Rectal smooth muscle tissue (tissue), 1 donor: ENCODE data around the gene CAPN7.
"Not testable (repeated sequence)": the region's sequence is repeated elsewhere in the genome, so short reads cannot be mapped to it uniquely, and the experiment has no call there.

Source experiments
- H3K27ac ChIP-seq: one replicate; pipeline ENCODE4 v1.7.0; 2013; ENCODE audit warnings: low read depth, low read length, inconsistent platforms
- H3K27me3 ChIP-seq: one replicate; pipeline ENCODE4 v1.7.0; 2013; ENCODE audit warnings: low read length; ENCODE audit not compliant: control insufficient read depth, insufficient read depth
- H3K36me3 ChIP-seq: one replicate; pipeline ENCODE4 v1.7.0; 2013; ENCODE audit warnings: low read length; ENCODE audit not compliant: control insufficient read depth, insufficient read depth
- H3K4me1 ChIP-seq: one replicate; pipeline ENCODE4 v1.7.0; 2013; ENCODE audit warnings: low read length; ENCODE audit not compliant: control insufficient read depth, insufficient read depth
- H3K4me3 ChIP-seq: one replicate; pipeline ENCODE4 v1.7.0; 2013; ENCODE audit warnings: low read length
- H3K9ac ChIP-seq: one replicate; pipeline ENCODE4 v1.7.0; 2013; ENCODE audit warnings: low read length

CAPN7 gene

GRCh38 chr3:15205934-15206661 lies at the start of gene CAPN7:
CAPN7 (plus strand) TSS chr3:15206246; CDS start chr3:15206496, 250 bp downstream.
- peak within 1 kb of the TSS; percentile 97 for H3K4me3 ChIP-seq
- H3K4me1 ChIP-seq = peaks cover 14% of the 10 kb centered on the region
- H3K9ac ChIP-seq = peak within 1 kb of the TSS; percentile 88
- peak within 1 kb of the TSS; percentile 98 for H3K27ac ChIP-seq
- no peaks in the 10 kb centered on the region for H3K27me3 ChIP-seq
- H3K36me3 ChIP-seq = no peaks in the 10 kb centered on the region

GRCh38 chr3:15157441-15157840 lies 48.6 kb upstream of the CAPN7 start:
- Histone ChIP-seq H3K9ac (no peak overlapping the region), H3K27me3 (no peaks in the 10 kb centered on the region), H3K4me1 (no peaks in the 10 kb centered on the region), H3K4me3 (no peak overlapping the region), H3K27ac (no peak overlapping the region), H3K36me3 (no peaks in the 10 kb centered on the region)

- no peaks in the 10 kb centered on the region for H3K27me3 ChIP-seq
- no peaks in the 10 kb centered on the region for H3K4me1 ChIP-seq
- H3K36me3 ChIP-seq = no peaks in the 10 kb centered on the region
- no peak overlapping the region for H3K4me3 ChIP-seq
- H3K27ac ChIP-seq = no peak overlapping the region
- no peak overlapping the region for H3K9ac ChIP-seq
Observed at GRCh38 chr3:15159501-15160136, 46.4 kb upstream of the CAPN7 start.

DNA sequence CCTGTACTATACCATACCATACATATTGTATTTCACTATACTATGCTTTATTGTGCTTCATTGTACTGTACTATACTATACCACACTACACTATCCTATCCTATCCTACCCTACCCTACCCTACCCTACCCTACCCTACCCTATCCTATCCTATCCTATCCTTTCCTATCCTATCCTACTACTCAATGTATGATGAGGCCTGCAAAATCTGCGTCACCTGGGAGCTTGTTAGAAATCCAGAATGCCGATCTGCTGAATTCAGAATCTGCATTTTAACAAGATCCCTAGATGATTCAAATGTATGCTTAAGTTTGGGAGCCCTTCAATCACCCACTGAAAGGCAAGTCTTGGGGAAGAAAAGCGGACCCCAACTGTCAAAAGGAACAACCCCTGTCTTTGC lies 45.4 kb upstream of the CAPN7 start:
- no peaks in the 10 kb centered on the region for H3K27me3 ChIP-seq
- H3K4me1 ChIP-seq = no peaks in the 10 kb centered on the region
- H3K9ac ChIP-seq = no peak overlapping the region
- H3K36me3 ChIP-seq = no peaks in the 10 kb centered on the region
- H3K4me3 ChIP-seq = no peak overlapping the region
- H3K27ac ChIP-seq = no peak overlapping the region

- H3K9ac ChIP-seq = no peak overlapping the region
- no peak overlapping the region for H3K4me3 ChIP-seq
- H3K27ac ChIP-seq = no peak overlapping the region
- no peaks in the 10 kb centered on the region for H3K4me1 ChIP-seq
- H3K27me3 ChIP-seq = no peaks in the 10 kb centered on the region
- H3K36me3 ChIP-seq = no peaks in the 10 kb centered on the region
Observed at GRCh38 chr3:15161133-15161532, 44.9 kb upstream of the CAPN7 start.

DNA sequence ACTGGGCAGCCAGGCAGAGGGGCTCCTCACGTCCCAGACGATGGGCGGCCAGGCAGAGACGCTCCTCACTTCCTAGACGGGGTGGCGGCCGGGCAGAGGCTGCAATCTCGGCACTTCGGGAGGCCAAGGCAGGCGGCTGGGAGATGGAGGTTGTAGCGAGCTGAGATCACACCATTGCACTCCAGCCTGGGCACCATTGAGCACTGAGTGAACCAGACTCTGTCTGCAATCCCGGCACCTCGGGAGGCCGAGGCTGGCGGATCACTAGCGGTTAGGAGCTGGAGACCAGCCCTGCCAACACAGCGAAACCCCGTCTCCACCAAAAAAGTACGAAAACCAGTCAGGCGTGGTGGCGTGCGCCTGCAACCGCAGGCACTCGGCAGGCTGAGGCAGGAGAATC lies 42.4 kb upstream of the CAPN7 start:
- not testable (repeated sequence) for H3K36me3 ChIP-seq, H3K9ac ChIP-seq, H3K4me3 ChIP-seq, H3K27me3 ChIP-seq, H3K27ac ChIP-seq, H3K4me1 ChIP-seq

DNA sequence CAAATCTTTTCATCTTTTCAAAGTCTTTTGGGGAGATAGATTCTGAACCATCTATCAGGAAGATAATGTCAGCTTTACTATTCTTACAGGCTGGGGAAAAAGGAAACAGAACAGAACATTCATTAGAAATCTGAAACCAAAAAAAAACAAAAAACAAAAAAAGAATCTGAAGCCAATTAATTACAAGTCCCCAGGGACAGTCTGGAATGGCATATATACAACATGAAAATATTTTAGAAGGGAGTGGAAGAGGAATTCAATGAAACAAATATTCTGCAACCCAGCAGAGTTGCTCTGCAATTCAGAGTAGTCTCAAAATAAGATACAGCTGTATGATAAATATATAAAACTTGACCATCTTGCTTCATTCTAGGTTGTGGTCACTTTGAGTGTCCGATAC lies 41.7 kb upstream of the CAPN7 start:
- Histone ChIP-seq H3K4me3 (no peak overlapping the region), H3K4me1 (no peaks in the 10 kb centered on the region), H3K9ac (no peak overlapping the region), H3K27me3 (no peaks in the 10 kb centered on the region), H3K36me3 (no peaks in the 10 kb centered on the region), H3K27ac (no peak overlapping the region)

DNA sequence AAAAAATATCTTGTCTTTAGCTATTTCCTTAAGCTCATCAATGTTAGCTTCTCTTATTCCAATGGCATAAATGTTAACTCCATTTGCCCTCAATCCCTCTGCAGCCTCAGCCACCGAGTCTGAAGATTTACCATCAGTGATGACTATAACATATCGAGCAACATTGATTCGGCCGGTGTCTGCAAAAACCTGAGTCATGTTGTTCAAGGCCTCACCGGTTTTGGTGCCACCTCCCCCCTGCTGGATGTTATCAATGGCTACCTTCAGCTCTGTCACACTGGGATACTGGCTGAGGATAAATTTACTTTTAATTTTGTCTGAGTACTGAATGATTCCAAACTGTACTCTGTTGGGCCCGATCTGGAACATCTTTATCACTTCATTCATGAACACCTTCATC lies 41.0 kb upstream of the CAPN7 start:
- Histone ChIP-seq H3K4me1 (no peaks in the 10 kb centered on the region), H3K27ac (no peak overlapping the region), H3K27me3 (no peaks in the 10 kb centered on the region), H3K9ac (no peak overlapping the region), H3K36me3 (no peaks in the 10 kb centered on the region), H3K4me3 (no peak overlapping the region)

DNA sequence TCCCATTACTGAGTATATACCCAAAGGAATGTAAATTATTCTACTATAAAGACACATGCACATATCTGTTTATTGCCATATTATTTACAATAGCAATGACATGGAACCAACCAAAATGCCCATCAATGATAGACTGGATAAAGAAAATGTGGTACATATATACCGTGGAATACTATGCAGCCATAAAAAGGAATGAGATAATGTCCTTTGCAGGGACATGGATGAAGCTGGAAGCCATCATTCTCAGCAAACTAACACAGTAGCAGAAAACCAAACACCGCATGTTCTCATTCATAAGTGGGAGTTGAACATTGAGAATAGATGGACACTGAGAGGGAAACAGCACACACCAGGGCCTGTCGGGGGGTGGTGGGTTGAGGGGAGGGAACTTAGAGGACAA lies 39.7 kb upstream of the CAPN7 start:
- H3K36me3 ChIP-seq, H3K27me3 ChIP-seq, H3K4me3 ChIP-seq, H3K27ac ChIP-seq, H3K9ac ChIP-seq, H3K4me1 ChIP-seq: not testable (repeated sequence)

GRCh38 chr3:15171096-15171495 lies 35.0 kb upstream of the CAPN7 start:
- no peak overlapping the region for H3K27ac ChIP-seq

DNA sequence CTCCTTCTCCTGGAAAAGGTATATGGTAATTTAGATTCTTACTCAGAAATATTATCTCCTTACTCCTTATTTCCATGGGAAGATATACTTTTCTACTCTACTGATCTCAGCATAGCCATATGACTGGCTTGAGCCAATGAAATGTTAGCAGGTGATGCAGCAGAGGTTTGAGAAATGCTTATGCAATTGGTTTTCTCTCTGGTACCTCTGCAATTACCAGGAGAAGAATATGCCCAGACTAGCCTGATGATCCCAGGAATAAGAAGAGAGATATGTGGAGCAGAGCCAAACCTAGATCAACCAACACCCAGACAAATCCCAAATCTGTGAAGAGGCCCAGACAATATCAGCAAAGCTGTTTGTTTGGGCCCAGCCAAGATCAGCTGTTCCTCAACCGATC lies 33.2 kb upstream of the CAPN7 start:
- H3K27me3 ChIP-seq = no peaks in the 10 kb centered on the region
- H3K27ac ChIP-seq = no peak overlapping the region
- H3K9ac ChIP-seq = no peak overlapping the region
- H3K36me3 ChIP-seq = no peaks in the 10 kb centered on the region
- no peaks in the 10 kb centered on the region for H3K4me1 ChIP-seq
- H3K4me3 ChIP-seq = no peak overlapping the region

More at GRCh38 chr3:15171096-15171495, 35.0 kb upstream of the CAPN7 start:
- Histone ChIP-seq H3K36me3 (no peaks in the 10 kb centered on the region), H3K4me3 (no peak overlapping the region), H3K27me3 (no peaks in the 10 kb centered on the region), H3K4me1 (no peaks in the 10 kb centered on the region), H3K9ac (no peak overlapping the region)

GRCh38 chr3:15174953-15175352 lies 31.1 kb upstream of the CAPN7 start:
- H3K27ac ChIP-seq = no peak overlapping the region
- no peak overlapping the region for H3K9ac ChIP-seq
- H3K4me1 ChIP-seq = no peaks in the 10 kb centered on the region
- no peaks in the 10 kb centered on the region for H3K36me3 ChIP-seq
- H3K27me3 ChIP-seq = no peaks in the 10 kb centered on the region
- H3K4me3 ChIP-seq = no peak overlapping the region

DNA sequence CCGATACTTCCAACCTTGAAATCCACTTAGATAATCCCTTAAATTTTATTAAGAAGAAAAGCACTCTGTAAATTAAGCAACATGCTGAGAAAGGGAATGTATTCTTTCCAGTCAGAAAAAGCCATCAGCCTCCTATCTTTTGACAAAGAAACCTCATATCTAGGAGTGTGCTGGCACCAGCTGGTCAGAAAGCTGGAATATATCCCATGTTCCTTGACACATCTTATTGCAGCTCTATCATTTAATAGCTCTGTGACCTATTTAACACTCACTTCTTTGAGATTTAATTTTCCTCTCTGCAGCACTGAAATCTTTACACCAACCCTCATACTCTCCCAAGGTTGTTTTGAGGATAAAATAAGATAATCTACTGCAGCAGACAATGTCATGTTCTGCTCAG lies 30.4 kb upstream of the CAPN7 start:
- Histone ChIP-seq H3K9ac (no peak overlapping the region), H3K36me3 (no peaks in the 10 kb centered on the region), H3K4me1 (no peaks in the 10 kb centered on the region), H3K4me3 (no peak overlapping the region), H3K27ac (no peak overlapping the region), H3K27me3 (no peaks in the 10 kb centered on the region)
